Immature natural killer cell (primary cell): Measurements from ENCODE around the gene EMP2. TPM values are rescaled to one million over a fixed set of nuclear protein-coding genes. Genes with fewer than 3 reads are reported as not detected.
"Not testable (repeated sequence)": the region's sequence is repeated elsewhere in the genome, so short reads cannot be mapped to it uniquely, and the experiment has no call there.

Experiments
- DNase-seq, 3 donors: peaks; one replicate each; pipeline ENCODE4 v3.0.0; 2022; ENCODE audit warnings: mixed read lengths in 1 of 3
- H3K27ac Mint-ChIP-seq, 6 donors: one replicate each; pipeline ENCODE4 v1.8.0; 2020; ENCODE audit warnings: mixed read lengths in 6 of 6, mild to moderate bottlenecking in 5 of 6, inconsistent platforms in 4 of 6, moderate library complexity in 3 of 6
- H3K27me3 Mint-ChIP-seq, 3 donors: one replicate each; pipeline ENCODE4 v1.8.0; 2020 to 2021; ENCODE audit warnings: low read depth in 3 of 3, mild to moderate bottlenecking in 3 of 3, mixed read lengths in 3 of 3, moderate library complexity in 3 of 3, inconsistent platforms in 1 of 3
- H3K36me3 Mint-ChIP-seq, 3 donors: one replicate each; pipeline ENCODE4 v1.8.0; 2020; ENCODE audit warnings: mixed read lengths in 3 of 3, inconsistent platforms in 2 of 3, mild to moderate bottlenecking in 2 of 3
- H3K4me1 Mint-ChIP-seq, 2 donors: one replicate each; pipeline ENCODE4 v1.8.0; 2020; ENCODE audit warnings: inconsistent platforms in 2 of 2, mild to moderate bottlenecking in 2 of 2, mixed read lengths in 2 of 2, moderate library complexity in 1 of 2
- H3K4me3 Mint-ChIP-seq, 5 donors: one replicate each; pipeline ENCODE4 v1.8.0; 2020; ENCODE audit warnings: mild to moderate bottlenecking in 5 of 5, mixed read lengths in 5 of 5, inconsistent platforms in 3 of 5, moderate library complexity in 3 of 5
- H3K9me3 Mint-ChIP-seq, 6 donors: one replicate each; pipeline ENCODE4 v1.8.0; 2020; ENCODE audit warnings: mild to moderate bottlenecking in 6 of 6, mixed read lengths in 6 of 6, inconsistent platforms in 4 of 6, moderate library complexity in 3 of 6
- polyA plus RNA-seq, 3 donors: library from polyadenylated mRNA; unstranded; fragments of 300-500 nt; fragmentation: Illumina TruSeq; gene quantifications; one replicate each; pipeline ENCODE4 v1.2.3, GENCODE V29; 2021

The EMP2 gene
- polyA plus RNA-seq, 3 donors from 2014 or later = not detected

GRCh38 chr16:10541366-10541765, 39.0 kb downstream of the EMP2 start:
- no peak overlapping the region for H3K4me3 Mint-ChIP-seq
- no peak for DNase-seq
- no peaks in the 10 kb centered on the region for H3K9me3 Mint-ChIP-seq
- no peaks in the 10 kb centered on the region for H3K4me1 Mint-ChIP-seq
- H3K36me3 Mint-ChIP-seq = no peaks in the 10 kb centered on the region
- peaks cover 4 to 6% (median 4%) of the 10 kb centered on the region in 3 donors for H3K27me3 Mint-ChIP-seq
- no peak overlapping the region for H3K27ac Mint-ChIP-seq

GRCh38 chr16:10539793-10540192, 40.6 kb downstream of the EMP2 start:
- no peaks in the 10 kb centered on the region for H3K4me1 Mint-ChIP-seq
- peaks cover 2 to 7% (median 6%) of the 10 kb centered on the region in 3 donors for H3K27me3 Mint-ChIP-seq
- no peaks in the 10 kb centered on the region for H3K9me3 Mint-ChIP-seq
- H3K27ac Mint-ChIP-seq = no peak overlapping the region
- H3K4me3 Mint-ChIP-seq = no peak overlapping the region
- no peak for DNase-seq
- H3K36me3 Mint-ChIP-seq = no peaks in the 10 kb centered on the region

GRCh38 chr16:10539236-10539635, 41.2 kb downstream of the EMP2 start:
- Mint-ChIP-seq H3K4me1 (no peaks in the 10 kb centered on the region), H3K9me3 (no peaks in the 10 kb centered on the region), H3K36me3 (no peaks in the 10 kb centered on the region), H3K27me3 (peaks cover 4 to 7% (median 6%) of the 10 kb centered on the region in 3 donors), H3K27ac (no peak overlapping the region), H3K4me3 (no peak overlapping the region)
- DNase-seq = no peak

GRCh38 chr16:10538583-10538982, 41.8 kb downstream of the EMP2 start:
- Mint-ChIP-seq H3K4me3 (no peak overlapping the region), H3K27me3 (peaks cover 4 to 7% (median 6%) of the 10 kb centered on the region in 3 donors), H3K36me3 (no peaks in the 10 kb centered on the region), H3K27ac (no peak overlapping the region), H3K9me3 (no peaks in the 10 kb centered on the region), H3K4me1 (no peaks in the 10 kb centered on the region)
- DNase-seq = no peak

GRCh38 chr16:10537946-10538345, 42.5 kb downstream of the EMP2 start:
- Mint-ChIP-seq H3K27me3 (peaks cover 4 to 7% (median 6%) of the 10 kb centered on the region in 3 donors), H3K4me3 (no peak overlapping the region), H3K9me3 (no peaks in the 10 kb centered on the region), H3K27ac (no peak overlapping the region), H3K4me1 (no peaks in the 10 kb centered on the region), H3K36me3 (no peaks in the 10 kb centered on the region)
- DNase-seq = no peak

GRCh38 chr16:10536814-10537389, 43.5 kb downstream of the EMP2 start:
- Mint-ChIP-seq H3K36me3 (no peaks in the 10 kb centered on the region), H3K9me3 (no peaks in the 10 kb centered on the region), H3K27ac (no peak overlapping the region), H3K27me3 (peaks cover 4 to 6% (median 6%) of the 10 kb centered on the region in 3 donors), H3K4me1 (no peaks in the 10 kb centered on the region), H3K4me3 (no peak overlapping the region)
- no peak for DNase-seq

- not testable (repeated sequence) for DNase-seq, H3K9me3 Mint-ChIP-seq, H3K36me3 Mint-ChIP-seq, H3K27me3 Mint-ChIP-seq, H3K4me3 Mint-ChIP-seq, H3K4me1 Mint-ChIP-seq, H3K27ac Mint-ChIP-seq
These were observed 44.1 kb downstream of the EMP2 start for GRCh38 chr16:10536328-10536727.

GRCh38 chr16:10535461-10535860, 44.9 kb downstream of the EMP2 start:
- H3K36me3 Mint-ChIP-seq = no peaks in the 10 kb centered on the region
- H3K27ac Mint-ChIP-seq = no peak overlapping the region
- H3K4me3 Mint-ChIP-seq = no peak overlapping the region
- H3K9me3 Mint-ChIP-seq = no peaks in the 10 kb centered on the region
- no peak for DNase-seq
- no peaks in the 10 kb centered on the region for H3K4me1 Mint-ChIP-seq
- H3K27me3 Mint-ChIP-seq = peaks cover 2 to 7% (median 4%) of the 10 kb centered on the region in 3 donors

GRCh38 chr16:10534748-10535147, 45.6 kb downstream of the EMP2 start:
- Mint-ChIP-seq H3K36me3 (no peaks in the 10 kb centered on the region), H3K27ac (no peak overlapping the region), H3K27me3 (peaks cover 2 to 7% (median 4%) of the 10 kb centered on the region in 3 donors), H3K9me3 (no peaks in the 10 kb centered on the region), H3K4me3 (no peak overlapping the region), H3K4me1 (peaks cover 0 to 5% of the 10 kb centered on the region in 2 donors)
- DNase-seq = no peak

GRCh38 chr16:10533612-10534011, 46.8 kb downstream of the EMP2 start:
- H3K36me3 Mint-ChIP-seq, H3K27ac Mint-ChIP-seq, H3K4me3 Mint-ChIP-seq, H3K9me3 Mint-ChIP-seq, H3K4me1 Mint-ChIP-seq, DNase-seq, H3K27me3 Mint-ChIP-seq: not testable (repeated sequence)

- DNase-seq = no peak
- no peaks in the 10 kb centered on the region for H3K36me3 Mint-ChIP-seq
- no peak overlapping the region for H3K4me3 Mint-ChIP-seq
- H3K9me3 Mint-ChIP-seq = no peaks in the 10 kb centered on the region
- H3K4me1 Mint-ChIP-seq = peaks cover 0 to 5% of the 10 kb centered on the region in 2 donors
- no peak overlapping the region for H3K27ac Mint-ChIP-seq
- peaks cover 0 to 7% (median 2%) of the 10 kb centered on the region in 3 donors for H3K27me3 Mint-ChIP-seq
These were observed 48.8 kb downstream of the EMP2 start for GRCh38 chr16:10531582-10531981.

- Mint-ChIP-seq H3K27ac (no peak overlapping the region), H3K4me1 (peaks cover 0 to 5% of the 10 kb centered on the region in 2 donors), H3K4me3 (no peak overlapping the region), H3K36me3 (no peaks in the 10 kb centered on the region), H3K27me3 (peaks cover 2 to 6% (median 4%) of the 10 kb centered on the region in 3 donors), H3K9me3 (no peaks in the 10 kb centered on the region)
- DNase-seq = no peak
These were observed 49.7 kb downstream of the EMP2 start for GRCh38 chr16:10530685-10531084.

GRCh38 chr16:10529895-10530669, 50.3 kb downstream of the EMP2 start:
- no peak for DNase-seq
- H3K4me1 Mint-ChIP-seq = peaks cover 0 to 5% of the 10 kb centered on the region in 2 donors
- H3K36me3 Mint-ChIP-seq = no peaks in the 10 kb centered on the region
- H3K27ac Mint-ChIP-seq = peak overlapping the region in 1 of 6 donors; percentile 10
- peaks cover 2 to 9% (median 4%) of the 10 kb centered on the region in 3 donors for H3K27me3 Mint-ChIP-seq
- no peaks in the 10 kb centered on the region for H3K9me3 Mint-ChIP-seq
- no peak overlapping the region for H3K4me3 Mint-ChIP-seq

GRCh38 chr16:10528635-10529034, 51.8 kb downstream of the EMP2 start:
- DNase-seq = no peak
- no peak overlapping the region for H3K27ac Mint-ChIP-seq
- peaks cover 0 to 9% (median 4%) of the 10 kb centered on the region in 3 donors for H3K27me3 Mint-ChIP-seq
- H3K9me3 Mint-ChIP-seq = no peaks in the 10 kb centered on the region
- H3K4me1 Mint-ChIP-seq = peaks cover 0 to 5% of the 10 kb centered on the region in 2 donors
- H3K36me3 Mint-ChIP-seq = no peaks in the 10 kb centered on the region
- no peak overlapping the region for H3K4me3 Mint-ChIP-seq
